Activated T-cell treated with anti-CD3 and anti-CD28 coated beads for 4 hours (primary cell): ENCODE measurements around the gene OXNAD1.

Source experiments
- DNase-seq: peaks from one replicate; pipeline ENCODE4 v3.0.0-alpha.2; 2020

OXNAD1 gene

GRCh38 chr3:16264708-16265454, at the start of gene OXNAD1, which contains the start of gene DPH3:
OXNAD1 (plus strand) TSS chr3:16265212; CDS start chr3:16270953, 5,741 bp downstream.
DPH3 (minus strand) TSS chr3:16264943; CDS start chr3:16264876, 67 bp downstream.
- peak; percentile 99 for DNase-seq

- no peak for DNase-seq
These were observed 48.6 kb upstream of the OXNAD1 start for GRCh38 chr3:16216373-16216935.

- no peak for DNase-seq
These were observed 45.2 kb upstream of the OXNAD1 start for GRCh38 chr3:16219777-16220176.

- DNase-seq, result no peak
These were observed 43.0 kb upstream of the OXNAD1 start for GRCh38 chr3:16221990-16222389.

GRCh38 chr3:16222547-16222946, 42.5 kb upstream of the OXNAD1 start:
- DNase-seq, result no peak

- no peak for DNase-seq
These were observed 40.7 kb upstream of the OXNAD1 start for GRCh38 chr3:16224325-16224724.

GRCh38 chr3:16227566-16227965, 37.4 kb upstream of the OXNAD1 start:
- DNase-seq, result no peak

GRCh38 chr3:16229681-16230080, 35.3 kb upstream of the OXNAD1 start:
- no peak for DNase-seq

- DNase-seq, result no peak
These were observed 33.0 kb upstream of the OXNAD1 start for GRCh38 chr3:16231983-16232382.

GRCh38 chr3:16233806-16234205, 31.2 kb upstream of the OXNAD1 start:
- no peak for DNase-seq

GRCh38 chr3:16234281-16234680, 30.7 kb upstream of the OXNAD1 start:
- DNase-seq, result no peak

- no peak for DNase-seq
These were observed 28.9 kb upstream of the OXNAD1 start for GRCh38 chr3:16236030-16236639.

- DNase-seq, result no peak
These were observed 28.1 kb upstream of the OXNAD1 start for GRCh38 chr3:16236856-16237393.

GRCh38 chr3:16239086-16239770, 25.8 kb upstream of the OXNAD1 start:
- no peak for DNase-seq

- DNase-seq, result no peak
These were observed 25.2 kb upstream of the OXNAD1 start for GRCh38 chr3:16239780-16240179.

- no peak for DNase-seq
These were observed 24.6 kb upstream of the OXNAD1 start for GRCh38 chr3:16240229-16241023.

GRCh38 chr3:16241225-16241624, 23.8 kb upstream of the OXNAD1 start:
- no peak for DNase-seq

- DNase-seq, result no peak
These were observed 22.8 kb upstream of the OXNAD1 start for GRCh38 chr3:16242177-16242576.

GRCh38 chr3:16243706-16244490, 21.1 kb upstream of the OXNAD1 start:
- DNase-seq, result no peak

GRCh38 chr3:16245609-16246008, 19.4 kb upstream of the OXNAD1 start:
- DNase-seq, result no peak

- DNase-seq, result peak; percentile 66
These were observed 17.5 kb upstream of the OXNAD1 start for GRCh38 chr3:16247282-16248061.
